Astrocyte (in vitro differentiated cells and primary cell): ENCODE results near the gene FAM163A.

Experiments
- CTCF ChIP-seq: IDR thresholded peaks from 2 replicates; pipeline ENCODE4 v1.5.1; 2011; ENCODE audit warnings: low read depth, mild to moderate bottlenecking, inconsistent platforms, low read length, moderate library complexity; ENCODE audit not compliant: insufficient read depth
- EZH2 ChIP-seq: IDR thresholded peaks from 2 replicates; pipeline ENCODE4 v1.6.1; 2012; ENCODE audit warnings: mild to moderate bottlenecking, low read length, inconsistent platforms; ENCODE audit not compliant: insufficient read depth

GRCh38 chr1:179820226-179820970, 77.3 kb downstream of the FAM163A start:
- TF ChIP-seq CTCF: no peak
- TF ChIP-seq EZH2: no peak
